ENCODE results near the gene ZNF862.

The ZNF862 gene

DNA sequence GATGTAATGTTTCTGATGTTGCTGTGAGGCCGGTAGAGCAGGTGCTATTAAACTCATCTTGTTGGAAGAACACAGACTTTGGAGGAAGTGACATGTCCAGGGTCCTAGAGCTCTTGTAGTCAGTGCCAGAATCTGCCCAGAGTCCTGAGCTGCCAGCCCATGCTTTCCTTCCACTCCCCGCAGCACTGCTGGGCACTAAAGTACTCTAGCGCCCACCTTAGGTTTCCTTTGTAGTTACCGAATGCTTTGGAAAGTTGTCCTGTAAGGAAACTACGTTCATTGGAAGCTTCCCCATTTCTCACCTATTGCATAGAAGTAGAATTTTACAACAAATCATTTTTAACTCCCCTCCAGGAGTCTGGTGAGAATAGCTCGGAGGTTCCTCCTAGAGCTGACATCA lies 11.0 kb downstream of the ZNF862 start:
- no peak for DNase-seq

DNA sequence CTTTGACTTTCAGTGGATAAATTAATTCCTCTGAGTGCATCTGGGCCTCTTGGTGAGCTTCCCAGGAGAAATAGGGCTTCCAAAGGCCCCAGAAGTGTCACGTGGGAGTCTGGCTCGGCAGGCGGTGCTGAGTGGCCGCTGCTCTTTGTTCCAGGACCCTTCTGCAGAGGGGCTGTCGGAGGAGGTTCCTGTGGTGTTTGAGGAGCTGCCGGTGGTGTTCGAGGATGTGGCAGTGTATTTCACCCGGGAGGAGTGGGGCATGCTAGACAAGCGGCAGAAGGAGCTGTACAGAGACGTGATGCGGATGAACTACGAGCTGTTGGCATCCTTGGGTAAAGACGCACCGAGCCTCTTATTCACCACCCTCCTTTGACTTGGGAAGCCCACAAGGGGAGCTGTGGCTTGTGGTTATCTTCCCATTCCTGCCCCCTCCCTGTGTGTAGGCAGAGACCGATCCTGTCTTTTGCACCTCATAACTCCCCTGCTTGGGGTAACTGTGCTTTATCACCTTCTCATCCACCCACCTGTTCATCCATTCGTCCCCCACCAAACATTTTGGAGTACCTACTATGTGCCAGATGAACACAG lies 11.9 kb downstream of the ZNF862 start:
- DNase-seq: no peak

DNA sequence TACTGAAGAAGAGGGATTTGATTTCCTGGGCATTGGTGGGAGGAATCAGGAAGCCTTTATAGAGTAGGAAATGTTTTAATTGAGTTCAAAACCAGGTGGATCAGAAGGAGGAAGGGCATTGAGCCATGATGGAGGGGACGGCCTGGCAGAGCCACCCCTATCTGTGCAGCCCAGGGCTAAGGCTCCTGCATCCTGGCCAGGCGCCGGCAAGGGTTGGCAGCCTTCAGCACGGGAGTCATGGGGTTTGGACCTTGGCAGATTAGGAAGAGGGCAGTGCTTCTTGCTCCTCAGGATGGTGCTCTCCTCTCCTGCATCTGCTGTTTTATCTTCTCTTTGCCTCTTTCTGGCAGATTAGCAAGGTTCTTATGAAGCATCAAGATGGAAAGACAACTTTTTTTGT lies 12.5 kb downstream of the ZNF862 start:
- no peak for DNase-seq

- no peak for DNase-seq
Observed at GRCh38 chr7:149851449-149851848, 13.3 kb downstream of the ZNF862 start.

DNA sequence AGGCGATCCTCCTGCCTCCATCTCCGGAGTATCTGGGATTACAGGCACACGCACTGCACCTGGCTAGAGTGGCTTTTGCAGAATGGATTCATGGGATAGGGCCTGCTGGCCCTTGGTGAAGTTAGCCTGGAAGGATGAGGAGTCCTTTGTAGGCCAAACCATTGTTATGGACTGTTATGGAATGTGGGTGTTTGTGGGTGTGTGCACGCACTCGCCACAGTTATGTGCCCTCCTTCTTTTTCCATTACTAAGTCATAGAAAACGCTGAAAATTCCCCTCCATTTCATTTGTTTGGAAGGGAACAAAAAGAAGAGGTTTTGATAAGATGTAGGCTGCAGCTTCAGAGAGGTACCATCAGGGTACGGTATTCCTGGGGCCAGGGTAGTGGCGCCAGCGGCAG lies 15.0 kb downstream of the ZNF862 start:
- no peak for DNase-seq

DNA sequence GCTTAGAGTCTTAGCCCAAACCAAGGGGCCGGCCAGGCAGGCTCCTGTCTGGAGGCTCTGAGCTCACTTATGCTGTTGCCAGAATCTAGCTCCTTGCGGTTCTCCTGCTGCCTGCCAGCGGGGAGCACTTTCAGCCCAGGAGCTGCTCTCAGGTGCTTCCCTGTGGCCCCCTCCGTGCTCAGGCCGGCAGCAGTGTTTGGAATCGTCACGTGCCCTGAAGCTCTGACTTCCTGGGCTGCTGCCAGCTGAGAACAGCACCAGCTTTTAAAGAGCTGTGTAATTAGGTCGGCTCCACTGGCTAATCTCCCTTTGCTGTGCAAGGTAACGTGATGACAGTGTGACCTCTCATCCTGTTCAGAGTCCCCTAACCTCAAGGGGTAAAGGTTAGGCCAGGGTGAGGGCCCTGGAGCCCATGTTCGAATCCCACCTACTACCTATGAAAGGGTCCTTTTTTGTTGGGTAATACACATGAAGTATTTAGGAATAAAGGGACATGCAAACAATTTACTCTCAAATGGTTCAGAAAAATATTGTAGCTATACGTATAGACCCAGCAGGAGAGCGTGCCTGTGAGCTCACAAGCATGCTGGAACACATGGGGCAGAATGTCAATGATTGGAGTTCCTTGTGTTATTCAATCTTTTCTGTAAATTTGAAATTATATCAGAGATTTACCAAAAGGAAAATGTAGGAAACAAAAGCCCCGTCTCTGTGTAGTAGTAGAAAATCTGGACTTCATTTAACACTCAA lies 16.6 kb downstream of the ZNF862 start:
- no peak for DNase-seq

GRCh38 chr7:149855361-149856305 lies 17.5 kb downstream of the ZNF862 start:
- no peak for DNase-seq

DNA sequence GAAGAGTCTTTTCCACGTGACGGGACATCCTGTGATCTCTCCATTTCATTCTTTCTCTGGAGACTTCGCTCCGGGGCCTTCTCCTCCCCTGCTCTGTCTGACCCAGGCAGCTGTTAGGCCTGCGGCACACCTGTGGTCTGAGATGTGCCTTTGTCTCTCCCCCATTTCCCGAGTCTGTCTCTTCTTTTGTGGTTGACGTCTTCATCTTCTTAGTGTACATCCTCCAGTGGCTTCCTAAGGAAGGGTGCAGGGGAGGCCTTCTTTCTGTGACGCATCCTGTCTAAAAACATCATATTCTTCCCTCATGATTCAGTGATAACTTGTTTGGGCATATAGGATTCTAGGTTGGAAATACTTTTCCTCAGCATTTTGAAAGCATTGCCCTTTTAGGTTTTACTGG lies 18.4 kb downstream of the ZNF862 start:
- DNase-seq: no peak

DNA sequence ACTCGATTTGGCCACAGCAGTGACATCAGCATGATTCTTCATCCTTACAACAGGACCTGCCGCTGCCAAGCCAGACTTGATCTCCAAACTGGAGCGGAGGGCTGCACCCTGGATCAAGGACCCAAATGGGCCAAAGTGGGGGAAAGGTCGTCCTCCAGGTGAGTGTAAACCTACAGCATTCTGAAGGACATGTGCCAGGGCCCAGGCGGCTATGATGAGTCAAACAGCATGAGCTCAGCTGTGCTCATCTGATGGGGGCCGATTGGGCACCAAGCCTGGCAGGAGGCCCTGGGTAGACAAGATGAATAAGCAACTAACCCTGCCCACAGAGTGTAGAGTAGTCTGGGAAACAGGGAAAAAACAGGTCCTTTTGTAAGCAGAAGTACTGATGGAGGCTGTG lies 21.2 kb downstream of the ZNF862 start:
- DNase-seq: no peak

DNA sequence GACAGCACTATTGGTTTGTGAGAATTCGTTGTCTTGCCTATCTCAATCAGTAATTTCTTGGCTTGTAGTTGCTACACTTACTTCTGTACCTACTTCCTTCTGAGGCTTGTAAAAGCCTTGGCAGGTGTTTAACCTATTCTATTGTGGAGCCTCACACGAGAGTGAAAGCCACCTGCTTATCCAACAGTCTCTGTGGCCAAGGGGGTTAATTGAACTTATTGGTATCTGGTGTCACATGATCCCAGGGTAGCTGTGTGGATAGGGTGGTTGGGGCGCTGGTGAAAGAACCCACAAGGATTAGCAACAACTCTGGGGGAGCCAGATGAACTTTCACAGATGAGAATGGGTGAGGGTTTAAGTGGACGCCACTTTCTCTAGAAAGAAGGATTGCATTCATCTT lies 21.7 kb downstream of the ZNF862 start:
- no peak for DNase-seq

DNA sequence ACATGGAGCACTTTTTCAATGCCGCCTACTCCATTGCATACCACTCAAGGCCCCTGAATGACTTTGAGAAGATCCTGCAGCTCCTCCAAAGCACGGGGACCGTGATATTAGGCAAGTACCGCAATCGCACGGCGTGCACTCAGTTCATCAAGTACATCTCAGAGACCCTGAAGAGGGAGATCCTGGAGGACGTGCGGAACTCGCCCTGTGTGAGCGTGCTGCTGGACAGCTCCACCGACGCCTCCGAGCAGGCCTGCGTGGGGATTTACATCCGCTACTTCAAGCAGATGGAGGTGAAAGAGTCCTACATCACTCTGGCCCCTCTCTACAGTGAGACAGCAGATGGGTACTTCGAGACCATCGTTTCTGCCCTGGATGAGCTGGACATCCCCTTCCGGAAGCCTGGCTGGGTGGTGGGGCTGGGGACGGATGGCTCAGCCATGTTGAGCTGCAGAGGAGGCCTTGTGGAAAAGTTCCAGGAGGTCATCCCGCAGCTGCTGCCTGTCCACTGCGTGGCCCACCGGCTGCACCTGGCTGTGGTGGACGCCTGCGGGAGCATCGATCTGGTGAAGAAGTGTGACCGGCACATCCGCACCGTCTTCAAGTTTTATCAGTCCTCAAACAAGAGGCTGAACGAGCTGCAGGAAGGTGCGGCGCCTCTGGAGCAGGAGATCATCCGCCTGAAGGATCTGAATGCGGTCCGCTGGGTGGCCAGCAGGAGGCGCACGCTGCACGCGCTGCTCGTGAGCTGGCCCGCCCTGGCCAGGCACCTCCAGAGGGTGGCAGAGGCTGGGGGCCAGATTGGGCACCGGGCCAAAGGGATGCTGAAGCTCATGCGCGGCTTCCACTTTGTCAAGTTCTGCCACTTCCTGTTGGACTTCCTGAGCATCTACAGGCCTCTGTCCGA lies 22.9 kb downstream of the ZNF862 start:
- no peak for DNase-seq

DNA sequence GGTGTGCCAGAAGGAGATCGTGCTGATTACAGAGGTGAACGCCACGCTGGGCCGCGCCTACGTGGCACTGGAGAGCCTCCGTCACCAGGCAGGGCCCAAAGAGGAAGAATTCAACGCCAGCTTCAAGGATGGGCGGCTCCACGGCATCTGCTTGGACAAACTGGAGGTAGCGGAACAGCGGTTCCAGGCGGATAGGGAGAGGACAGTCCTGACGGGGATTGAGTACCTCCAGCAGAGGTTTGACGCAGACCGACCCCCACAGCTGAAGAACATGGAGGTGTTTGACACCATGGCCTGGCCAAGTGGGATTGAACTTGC lies 23.5 kb downstream of the ZNF862 start:
- no peak for DNase-seq

- no peak for DNase-seq
Observed at GRCh38 chr7:149862156-149862555, 24.0 kb downstream of the ZNF862 start.

- no peak for DNase-seq
Observed at GRCh38 chr7:149863500-149863899, 25.3 kb downstream of the ZNF862 start.

DNA sequence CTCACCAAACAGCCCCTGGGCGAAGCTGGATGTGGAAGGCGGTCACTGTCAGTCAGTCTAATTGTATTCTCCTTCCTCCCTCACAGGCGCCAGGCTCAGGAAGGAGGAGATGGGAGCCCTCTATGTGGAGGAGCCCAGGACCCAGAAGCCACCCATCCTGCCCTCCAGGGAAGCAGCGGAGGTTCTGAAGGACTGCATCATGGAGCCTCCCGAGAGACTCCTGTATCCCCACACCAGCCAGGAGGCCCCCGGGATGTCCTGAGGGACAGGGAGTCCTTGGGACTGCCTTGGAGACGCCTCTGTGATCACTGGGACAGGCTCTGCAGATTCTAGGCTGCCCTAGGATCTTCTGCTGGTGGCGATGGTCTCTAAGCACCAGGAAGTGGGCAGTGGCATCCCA lies 25.8 kb downstream of the ZNF862 start:
- DNase-seq: no peak

GRCh38 chr7:149864751-149865150 lies 26.6 kb downstream of the ZNF862 start:
- DNase-seq: no peak

DNA sequence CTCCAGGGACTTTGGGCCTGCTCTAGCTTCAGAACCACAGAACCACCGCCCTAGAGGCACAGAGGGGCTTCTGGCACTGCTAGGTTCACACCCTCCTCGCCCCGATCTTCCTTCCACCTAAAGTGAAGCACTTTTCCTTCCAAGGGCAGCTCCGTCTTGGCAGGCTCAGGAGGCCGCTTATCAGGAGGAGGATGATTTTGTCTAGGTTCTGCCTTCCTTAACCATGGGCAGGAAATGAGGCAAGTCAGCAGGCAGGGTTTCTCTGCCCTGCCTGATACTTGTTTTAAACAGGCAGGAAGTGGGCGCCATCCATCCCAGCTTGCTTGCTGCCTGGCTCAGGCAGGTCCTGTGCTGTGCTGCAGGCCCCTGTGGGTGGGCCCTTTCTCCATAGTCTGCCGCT lies 27.3 kb downstream of the ZNF862 start:
- peak; percentile 63 for DNase-seq

GRCh38 chr7:149866139-149866778 lies 28.1 kb downstream of the ZNF862 start:
- no peak for DNase-seq

DNA sequence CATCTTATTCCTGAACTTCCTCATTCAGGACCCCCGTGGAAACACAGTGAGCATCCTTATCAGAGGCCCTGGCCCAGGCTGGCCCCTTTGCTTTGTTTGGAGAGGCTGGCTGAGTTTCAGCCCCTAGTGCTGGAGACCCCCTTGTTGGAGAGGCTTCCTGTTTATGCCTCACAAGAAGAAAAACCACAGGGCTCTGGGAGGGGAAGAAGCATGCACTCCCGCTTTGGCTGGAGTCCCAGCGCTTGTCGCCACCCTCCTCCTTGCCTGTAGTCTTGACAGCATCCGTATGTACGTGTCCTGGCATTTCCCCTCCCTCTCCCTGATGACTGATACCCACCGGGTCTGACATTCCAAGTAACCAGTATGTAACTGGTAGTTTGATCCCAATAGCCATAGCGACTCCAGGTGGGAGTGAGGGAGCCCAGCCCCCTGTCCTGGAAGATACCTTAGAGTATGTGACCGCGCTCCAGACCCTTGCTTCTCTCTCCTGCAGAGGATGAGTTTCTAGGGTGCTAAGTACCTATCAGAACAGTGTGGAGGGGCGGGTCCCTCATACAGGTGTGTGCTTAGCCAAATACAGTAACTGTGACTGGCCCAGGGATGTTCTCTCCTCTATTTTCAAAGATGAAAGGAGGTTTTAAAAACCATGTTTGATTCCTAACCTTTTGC lies 28.7 kb downstream of the ZNF862 start:
- DNase-seq: peak; percentile 20

GRCh38 chr7:149867762-149868622 lies 29.8 kb downstream of the ZNF862 start:
- no peak for DNase-seq

All from GDM1 (cell line).